GM12892 (cell line): ENCODE measurements around the gene GDPGP1.

Source experiments
- POLR2A ChIP-seq: IDR thresholded peaks from 2 replicates; pipeline ENCODE4 v1.6.1; 2011; ENCODE audit warnings: low read depth, low read length, control low read depth
- POLR2AphosphoS5 ChIP-seq: IDR thresholded peaks from 2 replicates; pipeline ENCODE4 v1.6.1; 2011; ENCODE audit warnings: low read depth, low read length, control low read depth

DNA sequence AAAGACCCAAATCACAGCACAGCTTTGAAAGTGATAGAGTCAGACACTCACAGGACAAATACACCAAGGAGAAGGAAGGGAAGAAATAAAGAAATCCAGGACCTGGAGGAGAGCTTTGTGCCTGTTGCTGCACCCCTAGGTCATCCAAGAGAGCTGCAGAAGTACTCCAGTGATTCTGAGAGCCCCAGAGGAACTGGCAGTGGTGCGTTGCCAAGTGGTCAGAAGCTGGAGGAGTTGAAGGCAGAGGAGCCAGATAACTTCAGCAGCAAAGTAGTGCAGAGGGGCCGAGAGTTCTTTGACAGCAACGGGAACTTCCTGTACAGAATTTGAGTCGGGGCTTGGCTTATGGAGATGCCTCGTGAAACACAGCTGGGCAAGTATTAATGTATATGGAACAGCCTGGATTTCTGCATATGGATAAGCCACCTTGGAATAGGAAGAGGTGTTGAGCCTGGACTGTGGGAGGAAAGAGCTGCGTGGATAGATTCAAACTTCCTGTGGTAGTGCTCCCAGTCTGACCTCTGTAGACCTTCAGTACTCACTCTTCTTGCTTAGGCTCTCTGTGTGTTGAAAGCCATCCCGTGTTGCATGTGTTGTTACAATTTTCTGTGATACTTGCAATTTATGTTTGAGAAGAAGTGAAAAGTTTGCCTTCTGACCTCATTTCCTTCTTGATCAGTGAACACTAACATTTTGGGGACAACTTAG, 37.6 kb downstream of the GDPGP1 start:
- TF ChIP-seq POLR2A (no peak), POLR2AphosphoS5 (no peak)
